ENCODE measurements around the gene SNRPA. TPM values are rescaled to one million over a fixed set of nuclear protein-coding genes. Genes with fewer than 3 reads are reported as not detected.

SNRPA gene
- polyA plus RNA-seq, 1 of the 3 experiments (the other 2 are of a cell fraction), result 121 TPM

DNA sequence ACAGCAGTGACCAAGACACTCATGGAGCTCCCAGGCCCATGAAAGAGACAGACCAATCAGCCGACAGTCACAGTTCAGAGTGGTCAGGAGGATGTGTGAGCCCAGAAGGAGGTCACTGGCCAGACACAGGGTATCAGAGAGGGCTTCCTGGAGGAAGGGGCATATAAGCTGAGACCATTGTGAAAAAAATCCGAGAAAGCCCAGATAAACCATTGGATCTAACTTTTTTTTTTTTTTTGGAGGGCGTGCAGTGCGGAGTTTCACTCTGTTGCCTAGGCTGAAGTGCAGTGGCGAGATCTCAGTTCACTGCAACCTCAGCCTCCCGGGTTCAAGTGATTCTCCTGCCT lies 29.9 kb upstream of the SNRPA start (continued):
- TF ChIP-seq, protein P1, sequence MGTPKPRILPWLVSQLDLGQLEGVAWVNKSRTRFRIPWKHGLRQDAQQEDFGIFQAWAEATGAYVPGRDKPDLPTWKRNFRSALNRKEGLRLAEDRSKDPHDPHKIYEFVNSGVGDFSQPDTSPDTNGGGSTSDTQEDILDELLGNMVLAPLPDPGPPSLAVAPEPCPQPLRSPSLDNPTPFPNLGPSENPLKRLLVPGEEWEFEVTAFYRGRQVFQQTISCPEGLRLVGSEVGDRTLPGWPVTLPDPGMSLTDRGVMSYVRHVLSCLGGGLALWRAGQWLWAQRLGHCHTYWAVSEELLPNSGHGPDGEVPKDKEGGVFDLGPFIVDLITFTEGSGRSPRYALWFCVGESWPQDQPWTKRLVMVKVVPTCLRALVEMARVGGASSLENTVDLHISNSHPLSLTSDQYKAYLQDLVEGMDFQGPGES (IDR thresholded peaks at IDR 0.05; ENCODE audit: low read depth, low read length), result no peak
- TF ChIP-seq TCF12 (IDR thresholded peaks at IDR 0.05), result no peak
- no peak for TF ChIP-seq YY1 (IDR thresholded peaks at IDR 0.05; ENCODE audit: low read depth)
- TF ChIP-seq ELF1 (IDR thresholded peaks at IDR 0.05), result no peak
- TF ChIP-seq EP300 (IDR thresholded peaks at IDR 0.05; ENCODE audit: borderline replicate concordance in 1 of 2, low read depth in 1 of 2, low read length in 1 of 2), result no peak
- no peak for TF ChIP-seq CHD2 (IDR thresholded peaks at IDR 0.05; ENCODE audit: low read length, partially characterized antibody)
- no peak for TF ChIP-seq SIN3A (IDR thresholded peaks at IDR 0.05; ENCODE audit: borderline replicate concordance, low read depth, low read length)
- no peak for TF ChIP-seq RAD21 (IDR thresholded peaks at IDR 0.05; ENCODE audit: low read length)
- TF ChIP-seq FOXM1 (IDR thresholded peaks at IDR 0.05; ENCODE audit: low read depth), result no peak
- no peak for TF ChIP-seq GABPA (IDR thresholded peaks at IDR 0.05; ENCODE audit: low read depth)

DNA sequence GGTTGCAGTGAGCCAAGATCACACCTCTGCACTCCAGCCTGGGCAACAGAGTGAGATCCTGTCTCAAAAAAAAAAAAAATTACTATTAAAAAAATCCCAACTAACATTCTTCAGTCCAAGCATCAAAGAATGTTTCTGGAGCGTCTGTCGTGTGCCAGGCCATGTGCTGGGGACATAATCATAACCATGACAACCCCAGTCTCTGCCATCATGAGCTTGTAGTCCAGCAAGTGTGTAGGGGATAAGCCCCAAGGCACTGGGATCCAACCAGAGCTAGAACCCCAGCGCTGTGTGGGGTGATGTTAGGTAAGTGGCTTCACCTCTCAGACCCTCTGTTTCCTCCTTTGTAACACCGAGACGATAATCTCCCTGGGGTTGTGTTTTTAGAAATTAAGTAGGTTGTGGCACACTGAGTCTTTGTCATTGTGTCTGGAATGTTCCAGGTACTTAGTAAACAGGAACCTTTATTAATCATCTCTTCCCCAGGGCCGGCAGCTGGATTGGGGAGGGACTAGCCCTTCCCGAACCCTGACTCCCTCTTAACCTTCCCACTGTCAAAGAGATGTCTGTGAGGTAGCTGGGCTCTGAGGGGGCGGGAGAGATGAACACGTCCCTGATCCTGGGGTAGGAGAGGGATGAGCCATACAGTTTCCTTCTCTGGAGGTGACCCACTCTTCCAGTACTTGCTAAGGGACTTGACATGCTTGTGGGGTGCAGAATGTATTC lies 28.9 kb upstream of the SNRPA start:
- H3K9me3 ChIP-seq, result no peaks in the 10 kb centered on the region
- no peaks in the 10 kb centered on the region for H3K9me2 ChIP-seq
- peaks cover 5% of the 10 kb centered on the region for H3F3A ChIP-seq (replicated peaks; ENCODE audit: insufficient read depth)
- no peak overlapping the region for H3K4me2 ChIP-seq
- H3K9ac ChIP-seq, result no peak overlapping the region
- WGBS (ENCODE audit: low lambda C conversion rate), result 82% methylated on average over 9 of the region's 9 CpGs
- ChIA-PET CTCF (interaction anchor here (0.6 to 1.9 kb wide), 3 partner anchors 59 to 87 kb away, joined by 3 to 7 read pairs (median 3); partner anchors contain the start of gene EGLN2), POLR2A (interaction anchor here (0.6 kb wide), 1 partner anchor 87 kb away, joined by 3 read pairs; no protein-coding TSS in a partner anchor)
- DNase-seq, result no peak
- H2AFZ ChIP-seq (ENCODE audit: low read depth), result no peak overlapping the region
- H3K4me3 ChIP-seq (ENCODE audit: low read depth in 2 of 2, low read length in 1 of 2), result no peak overlapping the region
- peaks cover 79% of the 10 kb centered on the region for H3K79me2 ChIP-seq (ENCODE audit: insufficient read depth)
- peaks cover 8 to 19% of the 10 kb centered on the region in 2 experiments; a peak in 1 of 4 replicates for H3K4me1 ChIP-seq (ENCODE audit: control insufficient read depth in 1 of 2, insufficient read depth in 2 of 2, low read depth in 1 of 2, low read length in 1 of 2)
- peaks cover 7% of the 10 kb centered on the region; the same call in 1 of the 2 replicates for H4K20me1 ChIP-seq (ENCODE audit: insufficient read depth)
- no peaks in the 10 kb centered on the region for H3K27me3 ChIP-seq (ENCODE audit: insufficient read depth)
- peaks cover 0 to 28% of the 10 kb centered on the region in 2 experiments for H3K36me3 ChIP-seq (replicated peaks in 1 of 2; ENCODE audit: control insufficient read depth in 1 of 2, insufficient read depth in 2 of 2, low read length in 1 of 2)
- no peak overlapping the region for H3K27ac ChIP-seq (ENCODE audit: low read depth in 2 of 2, low read length in 1 of 2)
- no peak for TF ChIP-seq RAD21 (IDR thresholded peaks at IDR 0.05; ENCODE audit: low read length)
- TF ChIP-seq, protein P2, sequence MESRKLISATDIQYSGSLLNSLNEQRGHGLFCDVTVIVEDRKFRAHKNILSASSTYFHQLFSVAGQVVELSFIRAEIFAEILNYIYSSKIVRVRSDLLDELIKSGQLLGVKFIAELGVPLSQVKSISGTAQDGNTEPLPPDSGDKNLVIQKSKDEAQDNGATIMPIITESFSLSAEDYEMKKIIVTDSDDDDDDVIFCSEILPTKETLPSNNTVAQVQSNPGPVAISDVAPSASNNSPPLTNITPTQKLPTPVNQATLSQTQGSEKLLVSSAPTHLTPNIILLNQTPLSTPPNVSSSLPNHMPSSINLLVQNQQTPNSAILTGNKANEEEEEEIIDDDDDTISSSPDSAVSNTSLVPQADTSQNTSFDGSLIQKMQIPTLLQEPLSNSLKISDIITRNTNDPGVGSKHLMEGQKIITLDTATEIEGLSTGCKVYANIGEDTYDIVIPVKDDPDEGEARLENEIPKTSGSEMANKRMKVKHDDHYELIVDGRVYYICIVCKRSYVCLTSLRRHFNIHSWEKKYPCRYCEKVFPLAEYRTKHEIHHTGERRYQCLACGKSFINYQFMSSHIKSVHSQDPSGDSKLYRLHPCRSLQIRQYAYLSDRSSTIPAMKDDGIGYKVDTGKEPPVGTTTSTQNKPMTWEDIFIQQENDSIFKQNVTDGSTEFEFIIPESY (IDR thresholded peaks at IDR 0.05; ENCODE audit: borderline replicate concordance, low read depth), result no peak
- TF ChIP-seq FOXM1 (IDR thresholded peaks at IDR 0.05; ENCODE audit: low read depth), result no peak
- no peak for TF ChIP-seq NRF1 (IDR thresholded peaks at IDR 0.05; ENCODE audit: low read depth, low read length)
- TF ChIP-seq, protein P3, sequence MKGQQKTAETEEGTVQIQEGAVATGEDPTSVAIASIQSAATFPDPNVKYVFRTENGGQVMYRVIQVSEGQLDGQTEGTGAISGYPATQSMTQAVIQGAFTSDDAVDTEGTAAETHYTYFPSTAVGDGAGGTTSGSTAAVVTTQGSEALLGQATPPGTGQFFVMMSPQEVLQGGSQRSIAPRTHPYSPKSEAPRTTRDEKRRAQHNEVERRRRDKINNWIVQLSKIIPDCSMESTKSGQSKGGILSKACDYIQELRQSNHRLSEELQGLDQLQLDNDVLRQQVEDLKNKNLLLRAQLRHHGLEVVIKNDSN (IDR thresholded peaks at IDR 0.05; ENCODE audit: borderline replicate concordance, low read depth), result no peak
- no peak for TF ChIP-seq FOXJ3 (CRISPR knock-in tag; IDR thresholded peaks at IDR 0.05)
- TF ChIP-seq, protein P4, sequence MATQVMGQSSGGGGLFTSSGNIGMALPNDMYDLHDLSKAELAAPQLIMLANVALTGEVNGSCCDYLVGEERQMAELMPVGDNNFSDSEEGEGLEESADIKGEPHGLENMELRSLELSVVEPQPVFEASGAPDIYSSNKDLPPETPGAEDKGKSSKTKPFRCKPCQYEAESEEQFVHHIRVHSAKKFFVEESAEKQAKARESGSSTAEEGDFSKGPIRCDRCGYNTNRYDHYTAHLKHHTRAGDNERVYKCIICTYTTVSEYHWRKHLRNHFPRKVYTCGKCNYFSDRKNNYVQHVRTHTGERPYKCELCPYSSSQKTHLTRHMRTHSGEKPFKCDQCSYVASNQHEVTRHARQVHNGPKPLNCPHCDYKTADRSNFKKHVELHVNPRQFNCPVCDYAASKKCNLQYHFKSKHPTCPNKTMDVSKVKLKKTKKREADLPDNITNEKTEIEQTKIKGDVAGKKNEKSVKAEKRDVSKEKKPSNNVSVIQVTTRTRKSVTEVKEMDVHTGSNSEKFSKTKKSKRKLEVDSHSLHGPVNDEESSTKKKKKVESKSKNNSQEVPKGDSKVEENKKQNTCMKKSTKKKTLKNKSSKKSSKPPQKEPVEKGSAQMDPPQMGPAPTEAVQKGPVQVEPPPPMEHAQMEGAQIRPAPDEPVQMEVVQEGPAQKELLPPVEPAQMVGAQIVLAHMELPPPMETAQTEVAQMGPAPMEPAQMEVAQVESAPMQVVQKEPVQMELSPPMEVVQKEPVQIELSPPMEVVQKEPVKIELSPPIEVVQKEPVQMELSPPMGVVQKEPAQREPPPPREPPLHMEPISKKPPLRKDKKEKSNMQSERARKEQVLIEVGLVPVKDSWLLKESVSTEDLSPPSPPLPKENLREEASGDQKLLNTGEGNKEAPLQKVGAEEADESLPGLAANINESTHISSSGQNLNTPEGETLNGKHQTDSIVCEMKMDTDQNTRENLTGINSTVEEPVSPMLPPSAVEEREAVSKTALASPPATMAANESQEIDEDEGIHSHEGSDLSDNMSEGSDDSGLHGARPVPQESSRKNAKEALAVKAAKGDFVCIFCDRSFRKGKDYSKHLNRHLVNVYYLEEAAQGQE (IDR thresholded peaks at IDR 0.05; ENCODE audit: low read depth, low read length), result no peak
- TF ChIP-seq TEAD4 (IDR thresholded peaks at IDR 0.05; ENCODE audit: borderline replicate concordance, insufficient read depth), result no peak
- TF ChIP-seq RFX5 (IDR thresholded peaks at IDR 0.05; ENCODE audit: low read length), result no peak
- TF ChIP-seq RXRA (IDR thresholded peaks at IDR 0.05; ENCODE audit: borderline replicate concordance, low read depth), result no peak
- TF ChIP-seq YY1 (IDR thresholded peaks at IDR 0.05; ENCODE audit: low read depth), result no peak
- no peak for TF ChIP-seq JUND (IDR thresholded peaks at IDR 0.05)
- TF ChIP-seq, protein P5, sequence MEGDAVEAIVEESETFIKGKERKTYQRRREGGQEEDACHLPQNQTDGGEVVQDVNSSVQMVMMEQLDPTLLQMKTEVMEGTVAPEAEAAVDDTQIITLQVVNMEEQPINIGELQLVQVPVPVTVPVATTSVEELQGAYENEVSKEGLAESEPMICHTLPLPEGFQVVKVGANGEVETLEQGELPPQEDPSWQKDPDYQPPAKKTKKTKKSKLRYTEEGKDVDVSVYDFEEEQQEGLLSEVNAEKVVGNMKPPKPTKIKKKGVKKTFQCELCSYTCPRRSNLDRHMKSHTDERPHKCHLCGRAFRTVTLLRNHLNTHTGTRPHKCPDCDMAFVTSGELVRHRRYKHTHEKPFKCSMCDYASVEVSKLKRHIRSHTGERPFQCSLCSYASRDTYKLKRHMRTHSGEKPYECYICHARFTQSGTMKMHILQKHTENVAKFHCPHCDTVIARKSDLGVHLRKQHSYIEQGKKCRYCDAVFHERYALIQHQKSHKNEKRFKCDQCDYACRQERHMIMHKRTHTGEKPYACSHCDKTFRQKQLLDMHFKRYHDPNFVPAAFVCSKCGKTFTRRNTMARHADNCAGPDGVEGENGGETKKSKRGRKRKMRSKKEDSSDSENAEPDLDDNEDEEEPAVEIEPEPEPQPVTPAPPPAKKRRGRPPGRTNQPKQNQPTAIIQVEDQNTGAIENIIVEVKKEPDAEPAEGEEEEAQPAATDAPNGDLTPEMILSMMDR (IDR thresholded peaks at IDR 0.05), result no peak
- TF ChIP-seq CHD2 (IDR thresholded peaks at IDR 0.05; ENCODE audit: low read length, partially characterized antibody), result no peak
- no peak for TF ChIP-seq RCOR1 (IDR thresholded peaks at IDR 0.05; ENCODE audit: low read length)
- no peak for TF ChIP-seq TCF12 (IDR thresholded peaks at IDR 0.05)
- no peak for TF ChIP-seq EZH2phosphoT487 (IDR thresholded peaks at IDR 0.05; ENCODE audit: borderline replicate concordance, low read depth)
